GM21737 (cell line): Measurements from ENCODE around the gene ADARB2.

ENCODE experiments used
- ATAC-seq: cut with Tn5 transposase; IDR thresholded peaks from one replicate; pipeline ENCODE4 v1.9.1; 2021; ENCODE audit warnings: mild to moderate bottlenecking, moderate library complexity; ENCODE audit not compliant: unreplicated experiment

The ADARB2 gene

DNA sequence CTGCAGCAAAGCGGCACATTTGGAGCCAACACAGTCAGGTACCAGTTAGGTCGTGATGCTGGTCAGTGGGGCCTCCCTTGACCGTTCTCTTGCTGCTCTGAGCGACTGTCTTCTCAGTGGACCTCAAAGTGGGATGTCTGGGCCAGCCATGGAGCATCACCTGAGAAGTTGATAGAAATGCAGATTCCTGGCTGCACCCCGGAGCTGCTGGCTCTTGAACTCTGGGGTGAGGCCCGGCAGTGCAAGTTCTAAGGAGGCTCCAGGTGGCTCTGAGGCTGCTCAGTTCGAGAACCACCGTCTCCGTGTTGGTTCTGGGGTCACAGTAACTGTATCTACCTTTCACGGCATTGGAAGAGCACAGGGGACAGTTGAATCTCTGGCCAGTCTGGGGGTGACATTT, 533.6 kb downstream of the ADARB2 start:
- ATAC-seq: no peak

DNA sequence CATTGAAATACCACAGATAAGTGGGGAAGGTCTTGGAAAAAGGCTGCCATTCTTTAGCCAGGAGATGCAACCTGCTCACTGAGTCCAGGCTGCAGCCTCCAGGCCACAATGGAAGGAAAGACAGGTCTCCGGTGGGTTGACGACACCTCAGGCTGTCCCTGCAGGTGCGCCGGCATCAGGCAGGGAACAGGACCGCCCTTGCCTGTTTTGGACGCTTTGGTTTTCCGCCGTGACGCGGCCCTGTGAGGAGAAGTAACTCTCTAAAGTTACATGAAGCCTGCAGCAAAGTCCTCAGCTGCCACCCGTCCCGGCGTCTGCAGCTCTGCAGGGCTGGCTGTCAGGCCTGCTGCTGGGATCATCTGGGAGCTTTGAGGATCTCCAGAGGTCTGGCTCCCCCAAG, 534.1 kb downstream of the ADARB2 start:
- ATAC-seq: no peak

DNA sequence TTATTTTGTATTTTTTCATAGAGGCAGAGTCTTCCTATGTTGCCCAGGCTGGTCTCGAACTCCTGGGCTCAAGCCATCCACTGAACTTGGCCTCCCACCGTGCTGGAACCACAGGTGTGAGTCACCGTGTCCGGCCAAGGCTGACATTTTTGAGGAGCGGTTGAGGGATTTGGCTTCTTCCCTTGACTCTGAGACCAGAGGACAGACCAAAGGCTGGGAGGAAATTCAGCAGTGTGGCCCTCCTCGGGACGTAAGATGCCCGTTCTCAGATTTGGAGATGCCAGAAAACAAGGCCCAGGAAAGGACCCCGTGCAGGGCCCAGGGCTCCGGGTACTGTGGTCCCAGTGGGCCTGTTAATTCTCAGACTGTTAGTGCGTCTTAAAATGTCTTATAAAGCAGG, 535.0 kb downstream of the ADARB2 start:
- no peak for ATAC-seq

DNA sequence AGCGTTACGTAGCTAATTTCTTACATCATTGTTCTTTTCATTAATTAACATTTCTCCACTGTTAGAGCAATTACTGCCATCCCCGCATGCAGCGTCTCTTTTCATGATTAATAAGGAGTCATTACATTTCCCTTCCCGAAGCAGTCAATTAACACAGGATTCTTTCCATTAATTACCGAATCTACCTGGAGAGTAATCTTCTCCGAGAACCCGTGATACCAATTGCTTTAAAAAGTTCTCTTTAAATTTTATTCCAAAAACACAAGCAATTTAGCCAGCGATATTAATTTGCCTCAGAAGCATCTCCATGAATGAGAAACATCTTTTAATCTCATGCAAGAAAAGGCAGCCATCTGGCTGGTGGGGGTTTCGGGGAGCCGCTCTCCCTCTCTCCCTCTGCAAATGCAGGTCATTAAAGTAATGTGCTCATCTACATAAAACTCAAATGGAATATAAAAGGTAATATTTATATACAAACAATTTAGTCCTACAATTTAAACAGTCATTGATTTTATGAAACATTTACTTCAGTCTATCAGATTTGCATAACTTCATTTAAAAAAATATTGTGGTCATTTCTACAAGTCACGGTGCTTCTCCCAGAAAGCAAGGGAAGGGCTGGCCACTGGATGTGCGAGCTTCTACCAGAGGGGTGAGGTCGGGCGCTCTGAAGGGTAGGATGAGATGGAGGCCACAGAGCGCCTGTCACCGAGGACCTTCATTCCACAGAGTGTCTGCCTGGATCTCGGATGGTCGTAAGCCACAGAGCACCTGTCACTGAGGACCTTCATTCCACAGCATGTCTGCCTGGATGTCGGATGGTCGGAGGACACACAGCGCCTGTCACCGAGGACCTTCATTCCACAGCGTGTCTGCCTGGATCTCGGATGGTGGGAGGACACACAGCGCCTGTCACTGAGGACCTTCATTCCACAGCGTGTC, 536.2 kb downstream of the ADARB2 start:
- no peak for ATAC-seq

DNA sequence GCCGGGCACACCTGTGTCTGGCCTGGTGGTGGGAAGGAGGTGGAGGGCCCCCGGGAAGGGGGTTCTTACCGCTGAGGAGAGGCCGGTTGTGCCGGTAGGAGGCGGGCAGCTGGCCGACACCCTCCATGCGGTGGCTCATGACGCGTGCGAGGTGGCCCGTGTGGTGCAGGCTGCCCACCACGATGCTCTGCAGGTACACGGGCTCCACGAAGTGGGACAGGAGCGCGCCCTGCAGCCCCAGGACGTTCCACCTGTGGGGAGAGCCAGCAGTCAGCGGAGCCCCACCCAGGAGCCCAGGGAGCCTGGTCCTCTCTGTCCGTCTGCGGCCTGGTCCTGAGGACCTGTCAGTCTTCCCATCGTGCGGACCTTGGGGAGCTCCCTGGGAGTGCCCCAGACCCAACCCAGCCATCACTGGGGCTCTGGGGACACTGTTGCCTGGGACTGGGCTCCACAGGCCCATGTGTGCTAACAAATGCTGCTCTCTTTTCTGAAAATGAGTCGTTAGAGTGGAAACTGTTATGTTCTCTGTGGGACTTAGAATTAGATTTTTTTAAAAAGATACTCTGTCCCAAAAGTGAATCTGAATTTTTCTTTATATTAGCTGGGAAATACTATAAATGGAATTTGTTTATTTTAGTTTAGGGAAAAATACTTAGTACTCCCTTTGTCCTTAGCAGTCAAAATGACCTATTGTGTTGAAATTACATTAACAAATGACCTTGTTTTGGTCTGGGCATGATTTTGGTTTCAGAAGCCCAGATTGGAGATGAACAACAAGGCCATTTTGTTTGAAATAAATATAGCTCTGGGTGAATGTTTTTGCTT, 537.2 kb downstream of the ADARB2 start:
- no peak for ATAC-seq

DNA sequence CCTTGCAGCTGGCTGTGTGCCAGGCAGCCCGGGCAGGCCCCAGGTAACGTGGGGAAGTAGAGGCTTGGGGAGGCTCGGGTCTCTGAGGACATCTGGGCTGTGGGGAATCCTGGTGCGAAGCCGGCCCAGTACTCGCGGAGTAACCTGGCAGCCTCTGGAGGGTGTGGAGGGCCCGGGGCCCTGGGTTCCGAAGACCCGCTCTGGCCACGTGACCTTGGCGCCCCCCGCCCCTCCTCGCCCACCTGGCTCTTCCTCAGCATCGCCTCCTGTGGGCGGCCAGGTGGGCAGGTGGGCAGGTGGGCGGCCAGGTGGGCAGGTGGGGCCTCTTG, 538.0 kb downstream of the ADARB2 start:
- no peak for ATAC-seq

DNA sequence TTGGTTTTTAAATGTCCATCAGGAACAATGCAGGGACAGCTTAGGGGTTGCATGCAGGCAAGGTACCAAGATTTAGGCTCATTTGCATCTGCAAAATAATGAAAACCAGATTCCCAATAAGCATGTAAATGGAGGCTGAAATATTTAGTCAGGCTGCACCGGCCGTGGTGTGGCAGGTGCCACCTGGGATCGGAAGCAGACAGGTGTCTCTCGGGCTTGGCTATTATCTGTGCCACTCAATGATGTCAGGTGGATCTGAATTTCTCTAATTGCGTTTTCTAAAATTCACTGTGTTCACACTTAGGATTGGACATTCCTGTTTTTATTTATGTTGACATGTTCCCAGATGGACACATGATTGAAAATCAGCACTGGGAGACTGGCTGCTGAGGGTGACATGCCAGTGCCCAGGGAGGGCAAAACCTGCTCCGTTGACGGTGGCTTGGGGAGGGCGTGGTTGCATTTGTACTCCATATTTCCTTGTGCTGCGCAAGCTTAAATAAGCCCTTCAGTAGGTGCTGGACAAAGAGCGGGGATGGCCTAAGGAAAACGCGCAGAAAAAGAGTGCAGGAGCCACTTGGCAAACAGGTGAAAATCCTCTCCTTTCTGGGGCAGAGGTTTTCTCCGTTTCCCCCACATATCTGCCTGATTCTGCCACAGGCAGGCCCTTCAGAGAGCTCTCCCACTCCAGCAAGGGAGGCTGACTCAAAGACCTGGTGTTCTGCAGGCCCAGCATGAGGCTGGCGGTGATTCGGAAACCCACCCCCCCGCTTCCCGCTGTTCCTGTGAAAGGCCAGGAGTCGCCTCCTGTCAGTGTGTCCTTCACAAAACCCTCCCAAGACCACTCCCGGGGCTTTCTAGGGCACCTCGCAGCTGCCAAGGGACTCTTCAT, 538.6 kb downstream of the ADARB2 start:
- no peak for ATAC-seq

DNA sequence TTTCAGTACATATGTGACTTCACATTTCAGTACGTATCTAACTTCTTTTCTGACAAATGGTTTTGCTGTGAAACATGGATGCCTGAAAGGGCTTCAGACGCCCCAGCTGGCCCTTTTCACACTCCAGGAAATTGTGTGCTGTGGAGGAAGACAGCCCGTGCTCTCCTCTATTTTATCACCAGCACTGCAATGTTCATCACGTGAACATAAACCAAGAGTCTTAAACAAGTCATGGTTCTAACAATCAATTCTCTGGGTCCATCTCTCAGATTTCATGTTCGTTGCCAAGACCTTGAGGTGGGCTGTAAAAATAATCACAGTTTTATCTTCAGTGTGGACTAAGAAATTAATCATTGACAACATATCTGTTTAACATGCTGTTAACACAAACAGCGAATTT, 539.9 kb downstream of the ADARB2 start:
- ATAC-seq: no peak

DNA sequence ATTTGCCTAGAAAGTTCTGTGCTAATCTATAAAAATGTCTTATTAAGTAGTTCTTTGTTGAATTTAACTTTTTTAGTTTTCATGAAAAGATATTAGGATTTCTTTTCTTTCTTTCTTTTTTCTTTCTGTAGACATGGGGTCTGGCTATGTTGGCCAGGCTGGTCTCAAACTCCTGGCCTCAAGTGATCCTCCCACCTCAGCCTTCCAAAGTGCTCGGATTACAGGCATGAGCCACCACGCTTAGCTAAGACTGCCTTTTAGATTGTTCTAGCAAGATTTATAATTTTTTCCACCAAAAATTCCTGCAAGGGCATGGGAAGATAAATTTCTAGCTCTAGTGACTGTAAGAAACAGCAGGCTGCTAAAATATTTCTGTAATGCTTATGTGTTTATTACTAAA, 540.7 kb downstream of the ADARB2 start:
- ATAC-seq: no peak

DNA sequence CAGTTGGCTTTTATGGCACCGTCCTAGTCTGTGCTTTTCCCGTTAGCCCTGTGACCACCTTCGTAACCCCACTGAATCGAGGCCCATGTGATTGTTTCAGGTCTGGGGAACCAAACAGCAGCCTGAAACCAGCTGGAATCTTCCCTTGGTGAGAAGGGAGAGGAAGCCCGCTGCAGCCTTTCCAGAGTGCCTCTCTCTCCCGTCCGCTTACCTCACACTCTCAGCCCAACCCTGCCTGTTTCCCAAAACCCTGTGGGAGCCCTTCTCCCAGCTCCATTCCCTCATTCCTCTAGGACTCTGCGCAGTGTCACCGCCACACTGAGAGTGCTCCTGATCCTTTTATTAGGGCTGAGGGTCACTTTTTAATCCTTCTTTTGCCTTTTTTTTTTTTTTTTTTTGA, 541.5 kb downstream of the ADARB2 start:
- ATAC-seq: no peak

DNA sequence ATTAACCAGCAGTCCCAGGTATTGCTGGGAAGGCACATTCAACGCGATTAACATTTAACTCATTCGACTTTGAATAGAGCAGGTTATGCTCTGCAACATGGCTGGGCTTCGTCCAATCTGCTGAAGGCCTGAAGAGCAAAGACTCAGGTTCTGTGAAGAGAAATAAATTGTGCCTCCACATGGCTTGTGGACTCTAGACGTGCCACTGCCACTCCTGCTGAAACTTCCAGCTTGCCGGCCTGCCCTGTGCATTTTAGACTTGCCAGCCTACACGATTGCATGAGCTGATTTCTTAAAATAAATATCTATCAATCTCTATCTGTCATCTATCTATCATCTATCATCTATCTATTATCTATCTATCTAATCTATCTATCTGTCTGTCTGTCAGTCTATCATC, 543.2 kb downstream of the ADARB2 start:
- ATAC-seq: no peak

DNA sequence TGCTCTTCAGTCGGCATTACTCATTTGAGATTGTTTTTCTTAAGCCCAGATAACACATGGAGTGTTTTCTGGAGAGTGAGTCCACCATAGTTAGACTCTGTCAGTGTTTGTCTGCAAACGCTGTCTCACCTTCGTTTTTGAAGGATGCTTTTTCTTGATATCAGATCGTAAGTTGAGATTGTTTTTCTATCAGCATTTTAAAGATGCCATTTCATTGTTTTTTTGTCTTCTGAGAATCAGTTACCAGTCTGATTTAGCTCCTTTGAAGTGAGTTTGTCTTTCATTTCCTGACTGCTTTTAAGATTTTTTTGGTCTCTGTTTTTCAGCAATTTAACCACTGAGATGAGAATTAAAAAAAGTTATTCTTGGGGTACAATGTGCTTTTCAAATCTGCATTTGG, 543.8 kb downstream of the ADARB2 start:
- ATAC-seq: no peak

DNA sequence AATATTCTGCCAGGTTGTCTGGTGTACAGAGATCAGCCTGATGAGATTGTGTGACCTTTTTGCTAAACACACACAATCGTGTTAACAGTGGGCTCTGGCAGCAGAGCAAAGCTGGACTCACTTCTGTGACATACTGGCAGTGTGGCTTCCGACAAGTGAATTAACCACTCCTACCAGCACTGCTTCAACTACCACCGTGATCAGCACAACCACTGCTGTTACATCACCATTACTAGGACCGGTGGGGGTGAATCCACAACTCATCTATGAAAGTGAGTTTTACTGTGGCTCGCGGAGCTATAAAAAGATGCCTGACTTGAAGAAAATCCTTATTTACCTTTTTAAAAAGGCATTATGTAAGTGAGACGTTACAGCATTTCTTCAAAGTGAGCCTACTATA, 545.6 kb downstream of the ADARB2 start:
- no peak for ATAC-seq

DNA sequence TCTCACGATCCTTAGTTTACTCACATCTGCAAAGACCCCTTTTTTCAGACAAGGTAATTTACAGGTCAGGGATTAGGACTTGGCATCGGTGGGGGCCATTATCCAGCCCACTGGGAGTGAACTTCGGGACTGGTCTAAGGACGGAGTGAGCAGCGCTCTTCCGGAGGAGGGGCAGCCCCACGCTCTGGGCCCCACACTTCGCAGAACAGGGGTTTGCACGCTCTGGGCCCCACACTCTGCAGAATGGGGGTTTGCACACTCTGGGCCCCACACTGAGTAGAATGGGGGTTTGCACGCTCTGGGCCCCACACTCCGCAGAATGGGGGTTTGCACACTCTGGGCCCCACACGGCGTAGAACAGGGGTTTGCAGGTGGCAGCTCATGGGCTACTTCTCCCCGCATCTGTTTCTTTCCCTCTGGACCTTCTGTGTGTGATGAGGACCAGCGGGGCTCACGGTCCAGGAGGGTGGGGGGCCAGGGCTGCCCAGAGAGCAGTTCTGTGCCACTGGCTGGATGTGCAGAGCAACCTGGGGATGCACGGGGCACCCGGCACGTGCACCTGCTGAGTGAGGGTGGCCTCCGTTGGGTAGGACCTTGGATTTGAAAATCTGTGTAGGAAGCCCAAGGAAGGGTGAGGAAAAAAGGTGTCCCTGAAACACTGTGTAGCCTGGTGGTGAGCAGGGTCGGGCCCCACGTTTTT, 546.4 kb downstream of the ADARB2 start:
- no peak for ATAC-seq

DNA sequence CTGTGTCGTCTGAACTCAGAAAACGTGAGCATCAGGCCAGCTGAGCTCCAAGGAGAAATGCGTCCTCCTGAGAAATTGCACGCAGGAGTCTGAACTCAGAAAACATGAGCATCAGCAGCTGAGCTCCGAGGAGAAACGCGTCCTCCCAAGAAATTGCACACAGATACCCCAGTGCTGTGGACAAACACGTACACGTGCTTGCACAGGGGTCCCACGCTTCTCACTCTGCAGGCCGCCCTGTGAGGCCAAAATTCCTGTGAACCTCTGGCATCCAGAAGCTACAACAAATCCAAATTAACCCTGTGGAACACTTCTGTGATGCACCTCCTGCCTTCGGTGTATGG, 547.3 kb downstream of the ADARB2 start:
- no peak for ATAC-seq

DNA sequence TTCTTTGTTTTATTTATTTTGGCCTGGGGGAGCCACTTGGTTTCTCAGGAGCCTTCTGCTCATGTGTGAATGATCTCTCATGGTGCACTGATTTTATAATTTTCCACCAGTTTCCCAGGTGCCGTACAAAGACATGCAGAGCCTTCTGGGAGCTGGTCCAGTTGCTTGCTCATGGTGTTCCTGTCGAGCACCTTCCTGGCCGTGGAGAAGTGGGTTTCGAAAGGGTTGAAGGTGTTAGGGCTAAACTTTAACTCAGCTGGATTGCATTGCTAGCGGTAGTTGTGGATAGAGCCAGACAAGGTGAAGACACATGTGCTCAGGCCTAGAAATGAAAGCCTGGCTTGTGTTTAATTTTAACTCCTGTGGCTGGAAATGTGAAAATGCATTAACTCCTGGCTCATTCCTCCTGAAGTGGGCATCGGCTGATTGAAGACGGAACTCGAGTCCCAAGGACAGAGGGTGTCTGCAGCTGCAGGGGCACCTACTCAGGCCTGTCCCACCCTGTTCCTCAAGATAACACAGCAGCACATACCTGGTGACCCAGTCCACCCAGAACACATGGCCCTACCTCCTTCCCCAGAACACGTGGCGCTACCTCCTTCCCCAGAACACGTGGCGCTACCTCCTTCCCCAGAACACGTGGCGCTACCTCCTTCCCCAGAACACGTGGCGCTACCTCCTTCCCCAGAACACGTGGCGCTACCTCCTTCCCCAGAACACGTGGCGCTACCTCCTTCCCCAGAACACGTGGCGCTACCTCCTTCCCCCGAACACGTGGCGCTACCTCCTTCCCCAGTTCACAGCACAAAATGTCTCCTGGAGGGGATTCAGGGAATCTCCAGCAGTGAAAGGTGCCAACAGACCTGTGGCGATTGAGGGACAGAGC, 547.9 kb downstream of the ADARB2 start:
- no peak for ATAC-seq

DNA sequence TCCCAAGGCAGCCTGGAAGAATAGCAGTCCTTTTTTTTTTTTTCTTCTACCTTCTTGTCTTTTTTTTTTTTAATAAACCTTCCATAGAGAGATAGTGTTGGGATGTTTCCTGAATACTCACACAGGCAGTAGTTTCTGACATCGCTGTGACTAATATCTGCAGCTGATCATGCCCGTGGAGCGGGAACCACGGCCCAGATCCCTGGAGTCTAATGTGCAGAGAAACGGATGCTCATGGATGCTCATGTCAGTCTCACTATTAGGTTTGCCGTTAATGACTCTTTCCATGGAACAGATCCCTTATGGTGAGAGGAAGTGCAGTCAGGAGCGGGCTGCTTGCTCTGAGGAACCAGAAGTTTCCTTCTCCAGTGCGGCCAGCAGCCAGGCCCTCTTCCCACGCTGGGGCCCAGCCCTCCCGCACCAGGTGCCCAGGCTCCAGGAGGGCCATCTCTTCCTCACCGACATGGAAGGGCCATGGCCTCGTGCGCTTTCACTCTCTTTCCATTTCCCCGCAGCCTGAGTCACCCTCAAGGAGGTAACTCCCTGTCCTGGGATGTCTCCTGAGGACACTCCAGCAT, 548.7 kb downstream of the ADARB2 start:
- ATAC-seq: no peak

DNA sequence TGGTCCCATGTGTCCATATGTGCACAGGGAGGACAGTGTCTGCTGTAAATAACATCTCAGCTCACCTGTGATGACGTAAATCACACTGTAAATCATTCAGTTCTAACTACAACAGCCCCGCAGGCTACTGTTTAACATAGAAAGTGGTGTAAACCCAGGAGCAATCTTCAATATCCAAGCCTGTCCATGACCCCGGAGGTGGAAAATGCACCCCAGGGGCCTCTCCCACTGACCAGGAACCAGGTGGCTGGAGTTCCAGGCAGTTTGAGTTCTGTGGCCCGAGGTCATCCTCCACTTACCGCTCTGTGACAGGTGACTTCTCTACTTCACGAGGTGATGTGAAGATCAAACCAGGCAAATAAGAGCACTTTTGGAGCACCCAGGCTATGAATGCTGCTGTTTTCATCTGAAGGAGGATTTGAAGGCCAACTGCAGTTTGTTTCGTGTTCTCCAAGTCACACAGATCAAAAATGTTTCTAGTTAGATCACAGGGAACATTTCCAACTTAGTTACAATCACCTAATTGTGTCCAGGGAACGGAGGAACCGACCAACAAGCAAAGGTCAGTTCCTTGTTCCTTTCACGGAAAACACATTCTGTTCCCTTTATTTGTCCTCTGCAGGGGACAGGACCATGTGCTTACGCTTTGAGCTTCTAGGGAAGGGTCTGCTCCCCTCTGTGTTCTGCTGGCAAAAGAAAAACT, 549.3 kb downstream of the ADARB2 start:
- no peak for ATAC-seq
